ENCODE measurements around the gene ACBD3. TPM values are rescaled to one million over a fixed set of nuclear protein-coding genes. Genes with fewer than 3 reads are reported as not detected.

Gene ACBD3
- total RNA-seq, 2 experiments from 2014 or later = 22.5 to 24.6 TPM

GRCh38 chr1:226187380-226187779 is 839 bp upstream of the ACBD3 start:
- Mint-ChIP-seq H3K4me3 (peak overlapping the region; percentile 91), H3K27me3 (no peaks in the 10 kb centered on the region), H3K36me3 (ENCODE audit: low read depth) (peaks cover 20% of the 10 kb centered on the region), H3K4me1 (peaks cover 23% of the 10 kb centered on the region), H3K9me3 (no peaks in the 10 kb centered on the region), H3K27ac (peak overlapping the region; percentile 90)
- CTCF ChIA-PET = interaction anchor here (1.0 to 1.2 kb wide), 4 partner anchors 10 to 146 kb away, joined by 3 to 7 read pairs (median 5); no protein-coding TSS in a partner anchor
- DNase-seq = no peak
- POLR2A ChIA-PET = interaction anchor here (1.0 kb wide), 2 partner anchors 62 to 221 kb away, joined by 4 read pairs; partner anchors contain the start of gene PARP1

GRCh38 chr1:226187019-226187322 is 430 bp upstream of the ACBD3 start:
- peak overlapping the region; percentile 90 for H3K27ac Mint-ChIP-seq
- CTCF ChIA-PET = interaction anchor here (1.0 to 1.2 kb wide), 4 partner anchors 10 to 146 kb away, joined by 3 to 7 read pairs (median 5); no protein-coding TSS in a partner anchor
- no peaks in the 10 kb centered on the region for H3K9me3 Mint-ChIP-seq
- no peak for DNase-seq
- peaks cover 24% of the 10 kb centered on the region for H3K36me3 Mint-ChIP-seq (ENCODE audit: low read depth)
- H3K4me3 Mint-ChIP-seq = peak overlapping the region; percentile 91
- POLR2A ChIA-PET = interaction anchor here (1.0 kb wide), 2 partner anchors 61 to 221 kb away, joined by 4 read pairs; partner anchors contain the start of gene PARP1
- no peaks in the 10 kb centered on the region for H3K27me3 Mint-ChIP-seq
- H3K4me1 Mint-ChIP-seq = peaks cover 26% of the 10 kb centered on the region

GRCh38 chr1:226185141-226186036 is 1.2 kb downstream of the ACBD3 start:
- Mint-ChIP-seq H3K4me1 (peaks cover 31% of the 10 kb centered on the region), H3K9me3 (no peaks in the 10 kb centered on the region), H3K4me3 (peak overlapping the region; percentile 96), H3K27me3 (no peaks in the 10 kb centered on the region), H3K27ac (peak overlapping the region; percentile 88), H3K36me3 (ENCODE audit: low read depth) (peaks cover 33% of the 10 kb centered on the region)
- POLR2A ChIA-PET = interaction anchor here (1.3 to 1.9 kb wide), 5 partner anchors 59 to 223 kb away, joined by 3 to 13 read pairs (median 7); partner anchors contain the start of genes H3-3A, LIN9 and PARP1
- no peak for DNase-seq
- CTCF ChIA-PET = interaction anchor here (0.7 to 7.9 kb wide), 6 partner anchors 10 to 517 kb away, joined by 3 to 56 read pairs (median 6); no protein-coding TSS in a partner anchor

GRCh38 chr1:226181996-226182714 is 4.4 kb downstream of the ACBD3 start:
- H3K4me3 Mint-ChIP-seq = no peak overlapping the region
- CTCF ChIA-PET = interaction anchor here (7.9 kb wide), 1 partner anchor 56 kb away, joined by 56 read pairs; no protein-coding TSS in a partner anchor
- no peak overlapping the region for H3K27ac Mint-ChIP-seq
- POLR2A ChIA-PET = interaction anchor here (1.0 kb wide), 1 partner anchor 19 kb away, joined by 3 read pairs; no protein-coding TSS in a partner anchor
- peaks cover 49% of the 10 kb centered on the region for H3K36me3 Mint-ChIP-seq (ENCODE audit: low read depth)
- H3K27me3 Mint-ChIP-seq = no peaks in the 10 kb centered on the region
- peaks cover 39% of the 10 kb centered on the region for H3K4me1 Mint-ChIP-seq
- no peak for DNase-seq
- H3K9me3 Mint-ChIP-seq = no peaks in the 10 kb centered on the region

GRCh38 chr1:226176870-226177269 is 9.7 kb downstream of the ACBD3 start:
- Mint-ChIP-seq H3K27ac (no peak overlapping the region), H3K36me3 (ENCODE audit: low read depth) (peaks cover 35% of the 10 kb centered on the region), H3K4me3 (no peak overlapping the region), H3K4me1 (peaks cover 22% of the 10 kb centered on the region), H3K27me3 (no peaks in the 10 kb centered on the region), H3K9me3 (no peaks in the 10 kb centered on the region)
- DNase-seq = no peak
- ChIA-PET CTCF (interaction anchor here (0.6 to 1.3 kb wide), 2 partner anchors 52 to 626 kb away, joined by 4 to 5 read pairs; no protein-coding TSS in a partner anchor), POLR2A (no interaction called here)

- Mint-ChIP-seq H3K4me3 (no peak overlapping the region), H3K27me3 (no peaks in the 10 kb centered on the region), H3K27ac (no peak overlapping the region), H3K9me3 (no peaks in the 10 kb centered on the region), H3K4me1 (peaks cover 11% of the 10 kb centered on the region), H3K36me3 (ENCODE audit: low read depth) (peaks cover 18% of the 10 kb centered on the region)
- CTCF ChIA-PET = interaction anchor here (1.0 to 2.5 kb wide), 2 partner anchors 10 to 47 kb away, joined by 3 to 10 read pairs; no protein-coding TSS in a partner anchor
- POLR2A ChIA-PET = no interaction called here
- DNase-seq = no peak
Measured at GRCh38 chr1:226172589-226172988, 14.0 kb downstream of the ACBD3 start.

GRCh38 chr1:226166341-226166740 is 20.2 kb downstream of the ACBD3 start:
- Mint-ChIP-seq H3K4me3 (no peak overlapping the region), H3K4me1 (no peaks in the 10 kb centered on the region)
- POLR2A ChIA-PET = interaction anchor here (1.6 kb wide), 1 partner anchor 14 kb away, joined by 4 read pairs; no protein-coding TSS in a partner anchor

GRCh38 chr1:226164154-226164553 is 22.4 kb downstream of the ACBD3 start:
- POLR2A ChIA-PET = no interaction called here
- H3K4me3 Mint-ChIP-seq = no peak overlapping the region
- H3K27me3 Mint-ChIP-seq = no peaks in the 10 kb centered on the region
- no peak overlapping the region for H3K27ac Mint-ChIP-seq
- no peaks in the 10 kb centered on the region for H3K9me3 Mint-ChIP-seq
- CTCF ChIA-PET = interaction anchor here (0.7 kb wide), 1 partner anchor 15 kb away, joined by 7 read pairs; no protein-coding TSS in a partner anchor
- no peak for DNase-seq
- H3K4me1 Mint-ChIP-seq = no peaks in the 10 kb centered on the region
- peaks cover 46% of the 10 kb centered on the region for H3K36me3 Mint-ChIP-seq (ENCODE audit: low read depth)

More at GRCh38 chr1:226166341-226166740, 20.2 kb downstream of the ACBD3 start:
- Mint-ChIP-seq H3K36me3 (ENCODE audit: low read depth) (peaks cover 32% of the 10 kb centered on the region), H3K27me3 (no peaks in the 10 kb centered on the region), H3K27ac (no peak overlapping the region), H3K9me3 (no peaks in the 10 kb centered on the region)
- CTCF ChIA-PET = interaction anchor here (0.6 to 2.7 kb wide), 3 partner anchors 16 to 167 kb away, joined by 3 to 12 read pairs (median 3); no protein-coding TSS in a partner anchor
- no peak for DNase-seq

GRCh38 chr1:226162898-226163297 is 23.6 kb downstream of the ACBD3 start:
- Mint-ChIP-seq H3K36me3 (ENCODE audit: low read depth) (peaks cover 52% of the 10 kb centered on the region), H3K4me1 (peaks cover 8% of the 10 kb centered on the region), H3K4me3 (no peak overlapping the region), H3K27me3 (no peaks in the 10 kb centered on the region), H3K9me3 (no peaks in the 10 kb centered on the region), H3K27ac (no peak overlapping the region)
- CTCF ChIA-PET = interaction anchor here (0.6 to 3.6 kb wide), 3 partner anchors 9 to 37 kb away, joined by 3 to 16 read pairs (median 3); no protein-coding TSS in a partner anchor
- POLR2A ChIA-PET = no interaction called here
- DNase-seq = no peak

GRCh38 chr1:226158983-226159382 is 27.6 kb downstream of the ACBD3 start:
- no peak for DNase-seq

GRCh38 chr1:226158457-226158856 is 28.1 kb downstream of the ACBD3 start:
- Mint-ChIP-seq H3K4me3 (no peak overlapping the region), H3K27ac (no peak overlapping the region), H3K9me3 (no peaks in the 10 kb centered on the region), H3K4me1 (peaks cover 25% of the 10 kb centered on the region), H3K36me3 (ENCODE audit: low read depth) (peaks cover 54% of the 10 kb centered on the region), H3K27me3 (no peaks in the 10 kb centered on the region)
- ChIA-PET CTCF (interaction anchor here (1.5 kb wide), 1 partner anchor 33 kb away, joined by 4 read pairs; no protein-coding TSS in a partner anchor), POLR2A (no interaction called here)
- no peak for DNase-seq

More at GRCh38 chr1:226158983-226159382, 27.6 kb downstream of the ACBD3 start:
- Mint-ChIP-seq H3K4me3 (no peak overlapping the region), H3K27me3 (no peaks in the 10 kb centered on the region), H3K36me3 (ENCODE audit: low read depth) (peaks cover 56% of the 10 kb centered on the region), H3K27ac (no peak overlapping the region), H3K4me1 (peaks cover 23% of the 10 kb centered on the region), H3K9me3 (no peaks in the 10 kb centered on the region)
- CTCF ChIA-PET = no interaction called here
- POLR2A ChIA-PET = no interaction called here

- H3K4me3 Mint-ChIP-seq = no peak overlapping the region
- CTCF ChIA-PET = interaction anchor here (1.5 kb wide), 1 partner anchor 33 kb away, joined by 4 read pairs; no protein-coding TSS in a partner anchor
Measured at GRCh38 chr1:226157761-226158316, 28.7 kb downstream of the ACBD3 start.

More at GRCh38 chr1:226157761-226158316, 28.7 kb downstream of the ACBD3 start:
- POLR2A ChIA-PET = no interaction called here
- peak overlapping the region; percentile 32 for H3K27ac Mint-ChIP-seq
- peaks cover 27% of the 10 kb centered on the region for H3K4me1 Mint-ChIP-seq
- H3K27me3 Mint-ChIP-seq = no peaks in the 10 kb centered on the region
- H3K9me3 Mint-ChIP-seq = no peaks in the 10 kb centered on the region
- peaks cover 58% of the 10 kb centered on the region for H3K36me3 Mint-ChIP-seq (ENCODE audit: low read depth)
- DNase-seq = no peak
